Endodermal cell (in vitro differentiated cells): ENCODE data around the gene PANX2. TPM values are rescaled to one million over a fixed set of nuclear protein-coding genes. Genes with fewer than 3 reads are reported as not detected.

Experiments
- DNase-seq: peaks from one replicate; pipeline ENCODE4 v3.0.0-alpha.2; 2017
- H3K27ac ChIP-seq: 2 replicates; pipeline ENCODE4 v1.5.1; 2013; ENCODE audit warnings: mild to moderate bottlenecking, low read depth, low read length, moderate library complexity
- H3K27me3 ChIP-seq: 2 replicates; pipeline ENCODE4 v1.6.1; 2013; ENCODE audit warnings: mild to moderate bottlenecking, low read length, moderate library complexity; ENCODE audit not compliant: insufficient read depth, control insufficient read depth, poor library complexity, severe bottlenecking
- H3K36me3 ChIP-seq: 2 replicates; pipeline ENCODE4 v1.7.0; 2013; ENCODE audit warnings: mild to moderate bottlenecking, low read length, moderate library complexity; ENCODE audit not compliant: control insufficient read depth, insufficient read depth
- H3K4me1 ChIP-seq: one replicate; pipeline ENCODE4 v1.7.0; 2013; ENCODE audit warnings: low read length; ENCODE audit not compliant: control insufficient read depth, insufficient read depth
- H3K4me3 ChIP-seq: 2 replicates; pipeline ENCODE4 v1.5.1; 2013; ENCODE audit warnings: mild to moderate bottlenecking, low read length, moderate library complexity
- H3K9ac ChIP-seq: 2 replicates; pipeline ENCODE4 v1.6.1; 2013; ENCODE audit warnings: mild to moderate bottlenecking, low read length, moderate library complexity; ENCODE audit not compliant: poor library complexity, severe bottlenecking; ENCODE audit errors: extremely low read depth
- H3K9me3 ChIP-seq: 2 replicates; pipeline ENCODE4 v1.6.1; 2013; ENCODE audit warnings: mild to moderate bottlenecking, low read length, moderate library complexity; ENCODE audit not compliant: control insufficient read depth
- H3K27ac Mint-ChIP-seq: 2 replicates; pipeline ENCODE4 v1.8.0; 2020; ENCODE audit warnings: mixed read lengths
- H3K27me3 Mint-ChIP-seq: 2 replicates; pipeline ENCODE4 v1.8.0; 2021; ENCODE audit warnings: mild to moderate bottlenecking, mixed read lengths; ENCODE audit not compliant: insufficient read depth
- H3K36me3 Mint-ChIP-seq: 2 replicates; pipeline ENCODE4 v1.8.0; 2020; ENCODE audit warnings: low read depth, mixed read lengths
- H3K4me1 Mint-ChIP-seq: 2 replicates; pipeline ENCODE4 v1.8.0; 2020; ENCODE audit warnings: mixed read lengths
- H3K4me3 Mint-ChIP-seq: 2 replicates; pipeline ENCODE4 v1.8.0; 2020; ENCODE audit warnings: mild to moderate bottlenecking, moderate library complexity, mixed read lengths
- H3K9me3 Mint-ChIP-seq: 2 replicates; pipeline ENCODE4 v1.8.0; 2020; ENCODE audit warnings: mild to moderate bottlenecking, mixed read lengths
- CTCF ChIP-seq: fragments of 200-600 bp; sonication (generic); conservative IDR thresholded peaks from 2 replicates; pipeline ENCODE4 v1.5.0; 2021; ENCODE audit warnings: antibody characterized with exemption, mild to moderate bottlenecking
- WGBS, 2 experiments: methylation state at CpG; one replicate each; pipeline versions ENCODE4 v1.1.5 to v1.1.7; 2013; ENCODE audit warnings: missing lambda C conversion rate in 2 of 2, mixed read lengths in 1 of 2; ENCODE audit not compliant: insufficient coverage in 1 of 2, insufficient read length in 1 of 2; 5-methylcytosine and 5-hydroxymethylcytosine counted together
- total RNA-seq, 2 donors: library from RNA; stranded (reverse); fragmentation: NEBNext Ultra II Directional in 1 of 2; extraction: Animal tissue kit (Norgen Biotek cat#: 25700) in 1 of 2; gene quantifications; 2 replicates in 1 of 2; 3 replicates in 1 of 2; pipeline ENCODE4 v1.2.1, GENCODE V29; 2021

The PANX2 gene
- total RNA-seq, 2 donors from 2014 or later, result 8.8 to 11.2 TPM

GRCh38 chr22:50215297-50216054, 44.9 kb downstream of the PANX2 start:
- DNase-seq, result no peak
- Mint-ChIP-seq H3K27ac (peak overlapping the region; percentile 8), H3K9me3 (no peaks in the 10 kb centered on the region), H3K36me3 (peaks cover 73% of the 10 kb centered on the region), H3K4me1 (no peaks in the 10 kb centered on the region), H3K4me3 (no peak overlapping the region), H3K27me3 (no peaks in the 10 kb centered on the region)
- Histone ChIP-seq H3K4me1 (no peaks in the 10 kb centered on the region), H3K9me3 (peaks cover 7% of the 10 kb centered on the region), H3K9ac (no peak overlapping the region), H3K4me3 (no peak overlapping the region), H3K36me3 (peaks cover 76% of the 10 kb centered on the region), H3K27me3 (no peaks in the 10 kb centered on the region), H3K27ac (no peak overlapping the region)
- no peak for TF ChIP-seq CTCF
- 94 to 100% methylated on average over 2 to 13 of the region's 17 CpGs for WGBS, 2 experiments

- Histone ChIP-seq H3K9ac (no peak overlapping the region), H3K36me3 (peaks cover 76% of the 10 kb centered on the region), H3K9me3 (peaks cover 7% of the 10 kb centered on the region), H3K27me3 (no peaks in the 10 kb centered on the region), H3K4me1 (no peaks in the 10 kb centered on the region), H3K27ac (no peak overlapping the region), H3K4me3 (no peak overlapping the region)
- Mint-ChIP-seq H3K27me3 (no peaks in the 10 kb centered on the region), H3K9me3 (no peaks in the 10 kb centered on the region), H3K4me1 (no peaks in the 10 kb centered on the region), H3K27ac (no peak overlapping the region), H3K4me3 (no peak overlapping the region), H3K36me3 (peaks cover 75% of the 10 kb centered on the region)
- DNase-seq, result no peak
- 92 to 98% methylated on average over 11 to 15 of the region's 15 CpGs for WGBS, 2 experiments
- no peak for TF ChIP-seq CTCF
These were observed 45.6 kb downstream of the PANX2 start for GRCh38 chr22:50216055-50216683.

GRCh38 chr22:50216684-50217520, 46.4 kb downstream of the PANX2 start:
- no peaks in the 10 kb centered on the region for H3K27me3 Mint-ChIP-seq
- no peak for TF ChIP-seq CTCF
- no peak overlapping the region for H3K27ac Mint-ChIP-seq
- H3K4me1 Mint-ChIP-seq, result no peaks in the 10 kb centered on the region
- DNase-seq, result no peak
- H3K4me3 Mint-ChIP-seq, result no peak overlapping the region
- no peaks in the 10 kb centered on the region for H3K9me3 Mint-ChIP-seq
- H3K9me3 ChIP-seq, result peaks cover 7% of the 10 kb centered on the region
- H3K4me3 ChIP-seq, result no peak overlapping the region
- no peaks in the 10 kb centered on the region for H3K4me1 ChIP-seq
- H3K27me3 ChIP-seq, result no peaks in the 10 kb centered on the region
- H3K36me3 Mint-ChIP-seq, result peaks cover 74% of the 10 kb centered on the region
- H3K27ac ChIP-seq, result no peak overlapping the region
- no peak overlapping the region for H3K9ac ChIP-seq
- 96 to 97% methylated on average over 38 to 57 of the region's 57 CpGs for WGBS, 2 experiments
- H3K36me3 ChIP-seq, result peaks cover 71% of the 10 kb centered on the region
